CD4-positive, alpha-beta T cell (primary cell): Measurements from ENCODE around the gene TTLL10. TPM values are rescaled to one million over a fixed set of nuclear protein-coding genes. Genes with fewer than 3 reads are reported as not detected.

Experiments
- ATAC-seq: fragments of 200-7000 bp; cut with Tn5 transposase; one replicate; pipeline ENCODE4 v1.10.0; 2022; ENCODE audit warnings: mild to moderate bottlenecking; ENCODE audit not compliant: poor library complexity
- CTCF ChIA-PET: fragments of 350-600 bp; sonication (Branson Sonifier 250); formaldehyde crosslinking; loops from one replicate; lab custom pipeline; 2021; ENCODE audit warnings: antibody characterized with exemption, inconsistent platforms; lab: Charles Lee
- POLR2A ChIA-PET: fragments of 350-600 bp; sonication (Branson Sonifier 250); formaldehyde crosslinking; loops from one replicate; lab custom pipeline; 2021; ENCODE audit warnings: antibody characterized with exemption, inconsistent platforms; lab: Charles Lee
- DNase-seq, 14 experiments: peaks; one replicate each; pipeline ENCODE4 v3.0.0-alpha.2; 2013 to 2020; ENCODE audit warnings: mixed read lengths in 2 of 14
- H3K27ac ChIP-seq, 2 donors: one replicate each; pipeline versions ENCODE4 v1.5.1 to v1.7.0; 2013; ENCODE audit warnings: low read length in 2 of 2, low read depth in 1 of 2, mild to moderate bottlenecking in 1 of 2
- H3K27me3 ChIP-seq, 2 experiments: 1 replicate in 1 of 2; 2 replicates in 1 of 2; pipeline versions ENCODE4 v1.6.1 to v1.7.0; 2013; ENCODE audit warnings: low read length in 2 of 2, control low read depth in 1 of 2, mild to moderate bottlenecking in 1 of 2, moderate library complexity in 1 of 2; ENCODE audit not compliant: insufficient read depth in 2 of 2, control insufficient read depth in 1 of 2
- H3K36me3 ChIP-seq: one replicate; pipeline ENCODE4 v1.6.1; 2013; ENCODE audit warnings: low read length, control low read depth; ENCODE audit not compliant: insufficient read depth
- H3K4me1 ChIP-seq: one replicate; pipeline ENCODE4 v1.6.1; 2013; ENCODE audit warnings: low read length, control low read depth; ENCODE audit not compliant: insufficient read depth
- H3K4me3 ChIP-seq: one replicate; pipeline ENCODE4 v1.5.1; 2013; ENCODE audit warnings: mild to moderate bottlenecking, low read length, moderate library complexity
- H3K9me3 ChIP-seq, 2 experiments: 1 replicate in 1 of 2; 2 replicates in 1 of 2; pipeline versions ENCODE4 v1.6.1 to v1.7.0; 2013; ENCODE audit warnings: low read length in 2 of 2, mild to moderate bottlenecking in 2 of 2, control low read depth in 1 of 2, moderate library complexity in 1 of 2; ENCODE audit not compliant: control insufficient read depth in 1 of 2, insufficient read depth in 1 of 2
- H3K27ac Mint-ChIP-seq: one replicate; pipeline ENCODE4 v1.8.0; 2020; ENCODE audit warnings: mixed read lengths
- H3K27me3 Mint-ChIP-seq: one replicate; pipeline ENCODE4 v1.8.0; 2021; ENCODE audit warnings: mixed read lengths
- H3K36me3 Mint-ChIP-seq: one replicate; pipeline ENCODE4 v1.8.0; 2021; ENCODE audit warnings: low read depth, mixed read lengths
- H3K4me1 Mint-ChIP-seq: one replicate; pipeline ENCODE4 v1.8.0; 2021; ENCODE audit warnings: low read depth, mixed read lengths
- H3K4me3 Mint-ChIP-seq: one replicate; pipeline ENCODE4 v1.8.0; 2020; ENCODE audit warnings: mild to moderate bottlenecking, mixed read lengths
- H3K9me3 Mint-ChIP-seq: one replicate; pipeline ENCODE4 v1.8.0; 2020; ENCODE audit warnings: mixed read lengths
- intact Hi-C, 2 experiments: fragments of 100-400 bp; cut with DNase I in 1 of 2; cut with micrococcal nuclease in 1 of 2; formaldehyde crosslinking; loops; one replicate each; pipeline versions ENCODE4 v1.15.1 to v1.9.0; 2023 to 2025; cut with DNase I, micrococcal nuclease
- total RNA-seq, 174 experiments: library from RNA in 2 of 174; stranded (reverse) in 2 of 174; gene quantifications; one replicate each; pipeline ENCODE4 v1.2.3 and lab custom pipeline; 2021 to 2026
- TF ChIP-seq, protein P1 (sequence below): fragments of 200-600 bp; IDR thresholded peaks from one replicate; pipeline ENCODE4 v1.8.0; 2022; ENCODE audit warnings: antibody characterized with exemption, mild to moderate bottlenecking

The TTLL10 gene
- total RNA-seq, 2 experiments from 2014 or later: 0.11 to 0.59 TPM

- no peak for ATAC-seq
- intact Hi-C loops: loop anchor here (1.0 to 2.0 kb wide), 2 partner anchors 42 to 114 kb away; partner anchors contain the start of genes C1orf159 (in 1 of the 2) and UBE2J2 (in 1 of the 2)
- H3K27me3 Mint-ChIP-seq: no peaks in the 10 kb centered on the region
- peaks cover 42% of the 10 kb centered on the region for H3K36me3 ChIP-seq
- H3K9me3 ChIP-seq: no peaks in the 10 kb centered on the region
- peaks cover 23% of the 10 kb centered on the region for H3K4me1 Mint-ChIP-seq
- H3K4me1 ChIP-seq: peaks cover 68% of the 10 kb centered on the region
- no peaks in the 10 kb centered on the region for H3K27me3 ChIP-seq
- TF ChIP-seq, protein P1, sequence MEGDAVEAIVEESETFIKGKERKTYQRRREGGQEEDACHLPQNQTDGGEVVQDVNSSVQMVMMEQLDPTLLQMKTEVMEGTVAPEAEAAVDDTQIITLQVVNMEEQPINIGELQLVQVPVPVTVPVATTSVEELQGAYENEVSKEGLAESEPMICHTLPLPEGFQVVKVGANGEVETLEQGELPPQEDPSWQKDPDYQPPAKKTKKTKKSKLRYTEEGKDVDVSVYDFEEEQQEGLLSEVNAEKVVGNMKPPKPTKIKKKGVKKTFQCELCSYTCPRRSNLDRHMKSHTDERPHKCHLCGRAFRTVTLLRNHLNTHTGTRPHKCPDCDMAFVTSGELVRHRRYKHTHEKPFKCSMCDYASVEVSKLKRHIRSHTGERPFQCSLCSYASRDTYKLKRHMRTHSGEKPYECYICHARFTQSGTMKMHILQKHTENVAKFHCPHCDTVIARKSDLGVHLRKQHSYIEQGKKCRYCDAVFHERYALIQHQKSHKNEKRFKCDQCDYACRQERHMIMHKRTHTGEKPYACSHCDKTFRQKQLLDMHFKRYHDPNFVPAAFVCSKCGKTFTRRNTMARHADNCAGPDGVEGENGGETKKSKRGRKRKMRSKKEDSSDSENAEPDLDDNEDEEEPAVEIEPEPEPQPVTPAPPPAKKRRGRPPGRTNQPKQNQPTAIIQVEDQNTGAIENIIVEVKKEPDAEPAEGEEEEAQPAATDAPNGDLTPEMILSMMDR: no peak
- peaks cover 41% of the 10 kb centered on the region for H3K36me3 Mint-ChIP-seq
- H3K27ac Mint-ChIP-seq: peak overlapping the region; percentile 90
- H3K4me3 Mint-ChIP-seq: peak overlapping the region; percentile 96
- peak overlapping the region; percentile 44 to 87 for H3K27ac ChIP-seq
- peak in 1 of 14 experiments; percentile 30 for DNase-seq
- ChIA-PET CTCF (interaction anchor here (2.3 kb wide), 1 partner anchor 109 kb away, joined by 8 read pairs; no protein-coding TSS in a partner anchor), POLR2A (interaction anchor here (0.7 to 2.5 kb wide), 5 partner anchors 15 to 272 kb away, joined by 3 to 9 read pairs (median 4); partner anchors contain the start of gene NOC2L)
- H3K9me3 Mint-ChIP-seq: no peaks in the 10 kb centered on the region
- peak overlapping the region; percentile 88 for H3K4me3 ChIP-seq
Observed at GRCh38 chr1:1230656-1231399, 57.1 kb downstream of the TTLL10 start.

DNA sequence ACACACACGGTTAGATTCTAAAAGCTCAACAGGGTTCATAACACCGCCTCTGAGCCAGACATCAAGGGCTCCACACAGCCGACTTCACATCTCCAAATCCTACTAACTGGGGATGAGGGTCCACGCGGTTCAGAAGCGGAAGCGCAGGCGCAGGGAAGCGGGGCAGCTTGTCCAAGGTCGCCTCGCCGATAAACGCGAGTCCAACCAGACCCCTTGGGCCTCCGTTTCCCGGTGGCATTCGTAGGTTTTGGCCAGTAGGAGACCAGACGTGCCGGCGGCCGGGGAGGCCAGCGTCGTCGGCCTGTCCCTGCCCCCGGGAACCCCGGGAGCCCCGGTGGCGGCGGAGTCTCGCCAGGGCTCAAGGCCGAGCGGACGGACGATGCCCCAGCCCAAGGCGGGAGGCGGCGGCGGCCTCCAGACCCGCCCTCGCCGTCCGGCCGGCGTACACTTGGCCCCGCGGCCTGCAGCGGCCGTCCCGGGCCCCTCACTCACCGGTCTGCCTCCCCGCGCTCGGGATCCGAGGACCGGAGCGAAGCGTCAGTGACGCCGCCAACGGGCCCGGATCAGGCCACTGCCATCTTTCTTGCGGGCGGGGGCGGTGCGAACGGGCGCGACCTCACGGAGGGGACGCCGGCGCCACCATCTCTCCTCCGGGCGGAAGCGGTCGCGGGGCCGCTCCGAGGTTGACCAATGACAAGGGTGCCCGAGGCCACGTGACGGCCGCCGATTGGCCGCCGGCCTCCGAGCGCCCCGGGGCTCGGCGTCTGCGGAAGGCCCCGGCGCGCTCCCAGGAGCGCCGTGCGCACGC lies 57.9 kb downstream of the TTLL10 start, which contains the start of gene SDF4:
Gene SDF4, minus strand, starts transcription at position 602 of the 808 bp plus-strand sequence. CDS start 3,229 bp downstream, outside the sequence.
- Mint-ChIP-seq H3K4me3 (peak within 1 kb of the TSS; percentile 96), H3K27me3 (no peaks in the 10 kb centered on the region), H3K4me1 (peaks cover 23% of the 10 kb centered on the region), H3K36me3 (peaks cover 35% of the 10 kb centered on the region), H3K9me3 (no peaks in the 10 kb centered on the region), H3K27ac (peak within 1 kb of the TSS; percentile 90)
- TF ChIP-seq, protein P1: no peak
- peak; percentile 96 for ATAC-seq
- H3K4me1 ChIP-seq: peaks cover 64% of the 10 kb centered on the region
- CTCF ChIA-PET: interaction anchor here (2.3 kb wide), 1 partner anchor 110 kb away, joined by 8 read pairs; no protein-coding TSS in a partner anchor
- intact Hi-C loops: loop anchor here (1.0 to 2.0 kb wide), 4 partner anchors 42 to 176 kb away; partner anchors contain the start of genes C1orf159 (in 2 of the 2), MRPL20 (in 1 of the 2) and UBE2J2 (in 1 of the 2)
- H3K27ac ChIP-seq: peak within 1 kb of the TSS; percentile 44 to 87
- DNase-seq: peak; percentile 92 to 99 (median 96)
- peak within 1 kb of the TSS; percentile 88 for H3K4me3 ChIP-seq
- POLR2A ChIA-PET: interaction anchor here (0.7 to 2.5 kb wide), 6 partner anchors 16 to 273 kb away, joined by 3 to 9 read pairs (median 4); partner anchors contain the start of genes NOC2L and TTLL10
- peaks cover 35% of the 10 kb centered on the region for H3K36me3 ChIP-seq
- no peaks in the 10 kb centered on the region for H3K9me3 ChIP-seq
- no peaks in the 10 kb centered on the region for H3K27me3 ChIP-seq
